Measurements from ENCODE around the gene ID4. TPM values are rescaled to one million over a fixed set of nuclear protein-coding genes. Genes with fewer than 3 reads are reported as not detected.
"Not testable (repeated sequence)": the region's sequence is repeated elsewhere in the genome, so short reads cannot be mapped to it uniquely, and the experiment has no call there.

ID4 gene
- total RNA-seq, 2 experiments from 2014 or later = not detected

GRCh38 chr6:19852927-19853326 lies 15.8 kb downstream of the ID4 start:
- Mint-ChIP-seq H3K9me3 (no peaks in the 10 kb centered on the region), H3K4me1 (ENCODE audit: low read depth) (no peaks in the 10 kb centered on the region), H3K27me3 (no peaks in the 10 kb centered on the region), H3K36me3 (no peaks in the 10 kb centered on the region), H3K27ac (no peak overlapping the region), H3K4me3 (no peak overlapping the region)
- DNase-seq = no peak
- intact Hi-C loops (cut with micrococcal nuclease) = no loop called here
- POLR2A ChIA-PET = no interaction called here
- CTCF ChIA-PET = no interaction called here

- DNase-seq; H3K4me1 Mint-ChIP-seq (ENCODE audit: low read depth); H3K27ac Mint-ChIP-seq; intact Hi-C loops (cut with micrococcal nuclease); H3K27me3 Mint-ChIP-seq; H3K36me3 Mint-ChIP-seq; H3K9me3 Mint-ChIP-seq; POLR2A ChIA-PET; CTCF ChIA-PET; H3K4me3 Mint-ChIP-seq: not testable (repeated sequence)
Observed at GRCh38 chr6:19854421-19855015, 17.3 kb downstream of the ID4 start.

GRCh38 chr6:19855536-19855935 lies 18.4 kb downstream of the ID4 start:
- no peak for DNase-seq
- ChIA-PET CTCF (no interaction called here), POLR2A (no interaction called here)
- Mint-ChIP-seq H3K27me3 (no peaks in the 10 kb centered on the region), H3K36me3 (no peaks in the 10 kb centered on the region), H3K4me1 (ENCODE audit: low read depth) (no peaks in the 10 kb centered on the region), H3K9me3 (no peaks in the 10 kb centered on the region), H3K4me3 (no peak overlapping the region), H3K27ac (no peak overlapping the region)
- intact Hi-C loops (cut with micrococcal nuclease) = no loop called here

GRCh38 chr6:19857139-19857538 lies 20.0 kb downstream of the ID4 start:
- POLR2A ChIA-PET = no interaction called here
- DNase-seq = no peak
- H3K27me3 Mint-ChIP-seq = no peaks in the 10 kb centered on the region
- CTCF ChIA-PET = interaction anchor here (1.1 kb wide), 1 partner anchor 9 kb away, joined by 3 read pairs; no protein-coding TSS in a partner anchor
- H3K4me3 Mint-ChIP-seq = no peak overlapping the region
- no peaks in the 10 kb centered on the region for H3K9me3 Mint-ChIP-seq
- H3K4me1 Mint-ChIP-seq (ENCODE audit: low read depth) = no peaks in the 10 kb centered on the region
- H3K36me3 Mint-ChIP-seq = no peaks in the 10 kb centered on the region
- intact Hi-C loops (cut with micrococcal nuclease) = no loop called here
- no peak overlapping the region for H3K27ac Mint-ChIP-seq

- ChIA-PET CTCF (interaction anchor here (1.1 kb wide), 1 partner anchor 9 kb away, joined by 3 read pairs; no protein-coding TSS in a partner anchor), POLR2A (no interaction called here)
- Mint-ChIP-seq H3K4me3 (no peak overlapping the region), H3K9me3 (no peaks in the 10 kb centered on the region), H3K36me3 (no peaks in the 10 kb centered on the region), H3K27me3 (no peaks in the 10 kb centered on the region), H3K27ac (no peak overlapping the region), H3K4me1 (ENCODE audit: low read depth) (no peaks in the 10 kb centered on the region)
- DNase-seq = no peak
- intact Hi-C loops (cut with micrococcal nuclease) = no loop called here
Observed at GRCh38 chr6:19857703-19858102, 20.5 kb downstream of the ID4 start.

GRCh38 chr6:19860235-19860877 lies 23.2 kb downstream of the ID4 start:
- no peak for DNase-seq
- intact Hi-C loops (cut with micrococcal nuclease) = no loop called here
- H3K27me3 Mint-ChIP-seq = no peaks in the 10 kb centered on the region
- CTCF ChIA-PET = no interaction called here
- no peaks in the 10 kb centered on the region for H3K36me3 Mint-ChIP-seq
- no peak overlapping the region for H3K27ac Mint-ChIP-seq
- H3K9me3 Mint-ChIP-seq = no peaks in the 10 kb centered on the region
- H3K4me3 Mint-ChIP-seq = no peak overlapping the region
- POLR2A ChIA-PET = no interaction called here
- no peaks in the 10 kb centered on the region for H3K4me1 Mint-ChIP-seq (ENCODE audit: low read depth)

- Mint-ChIP-seq H3K27me3 (no peaks in the 10 kb centered on the region), H3K4me3 (no peak overlapping the region), H3K4me1 (ENCODE audit: low read depth) (no peaks in the 10 kb centered on the region), H3K9me3 (no peaks in the 10 kb centered on the region), H3K27ac (no peak overlapping the region), H3K36me3 (no peaks in the 10 kb centered on the region)
- ChIA-PET CTCF (no interaction called here), POLR2A (no interaction called here)
- no peak for DNase-seq
- intact Hi-C loops (cut with micrococcal nuclease) = no loop called here
Observed at GRCh38 chr6:19864285-19864684, 27.1 kb downstream of the ID4 start.

- no peaks in the 10 kb centered on the region for H3K4me1 Mint-ChIP-seq (ENCODE audit: low read depth)
- ChIA-PET CTCF (no interaction called here), POLR2A (no interaction called here)
- H3K4me3 Mint-ChIP-seq = no peak overlapping the region
- no peaks in the 10 kb centered on the region for H3K9me3 Mint-ChIP-seq
- H3K36me3 Mint-ChIP-seq = no peaks in the 10 kb centered on the region
- DNase-seq = no peak
- no peaks in the 10 kb centered on the region for H3K27me3 Mint-ChIP-seq
- H3K27ac Mint-ChIP-seq = no peak overlapping the region
- intact Hi-C loops (cut with micrococcal nuclease) = no loop called here
Observed at GRCh38 chr6:19865178-19865577, 28.0 kb downstream of the ID4 start.

- POLR2A ChIA-PET = no interaction called here
- H3K27ac Mint-ChIP-seq = no peak overlapping the region
- H3K36me3 Mint-ChIP-seq = no peaks in the 10 kb centered on the region
- no peak overlapping the region for H3K4me3 Mint-ChIP-seq
- intact Hi-C loops (cut with micrococcal nuclease) = no loop called here
- H3K9me3 Mint-ChIP-seq = no peaks in the 10 kb centered on the region
- CTCF ChIA-PET = interaction anchor here (1.3 kb wide), 1 partner anchor 9 kb away, joined by 3 read pairs; no protein-coding TSS in a partner anchor
- no peaks in the 10 kb centered on the region for H3K27me3 Mint-ChIP-seq
- DNase-seq = no peak
- H3K4me1 Mint-ChIP-seq (ENCODE audit: low read depth) = no peaks in the 10 kb centered on the region
Observed at GRCh38 chr6:19866173-19866984, 29.2 kb downstream of the ID4 start.

- intact Hi-C loops (cut with micrococcal nuclease) = no loop called here
- no peaks in the 10 kb centered on the region for H3K4me1 Mint-ChIP-seq (ENCODE audit: low read depth)
- DNase-seq = no peak
- H3K4me3 Mint-ChIP-seq = no peak overlapping the region
- no peak overlapping the region for H3K27ac Mint-ChIP-seq
- ChIA-PET CTCF (interaction anchor here (1.3 kb wide), 1 partner anchor 10 kb away, joined by 3 read pairs; no protein-coding TSS in a partner anchor), POLR2A (no interaction called here)
- no peaks in the 10 kb centered on the region for H3K27me3 Mint-ChIP-seq
- no peaks in the 10 kb centered on the region for H3K36me3 Mint-ChIP-seq
- H3K9me3 Mint-ChIP-seq = no peaks in the 10 kb centered on the region
Observed at GRCh38 chr6:19866985-19867627, 29.9 kb downstream of the ID4 start.

- no peaks in the 10 kb centered on the region for H3K4me1 Mint-ChIP-seq (ENCODE audit: low read depth)
- H3K27ac Mint-ChIP-seq = no peak overlapping the region
- intact Hi-C loops (cut with micrococcal nuclease) = no loop called here
- no peak for DNase-seq
- ChIA-PET CTCF (no interaction called here), POLR2A (no interaction called here)
- no peak overlapping the region for H3K4me3 Mint-ChIP-seq
- no peaks in the 10 kb centered on the region for H3K9me3 Mint-ChIP-seq
- H3K27me3 Mint-ChIP-seq = no peaks in the 10 kb centered on the region
- no peaks in the 10 kb centered on the region for H3K36me3 Mint-ChIP-seq
Observed at GRCh38 chr6:19869464-19869863, 32.3 kb downstream of the ID4 start.

- POLR2A ChIA-PET = no interaction called here
Observed at GRCh38 chr6:19870322-19870721, 33.2 kb downstream of the ID4 start.

More at GRCh38 chr6:19870322-19870721, 33.2 kb downstream of the ID4 start:
- no peaks in the 10 kb centered on the region for H3K4me1 Mint-ChIP-seq (ENCODE audit: low read depth)
- no peak overlapping the region for H3K4me3 Mint-ChIP-seq
- H3K27me3 Mint-ChIP-seq = no peaks in the 10 kb centered on the region
- no peaks in the 10 kb centered on the region for H3K9me3 Mint-ChIP-seq
- no peaks in the 10 kb centered on the region for H3K36me3 Mint-ChIP-seq
- H3K27ac Mint-ChIP-seq = no peak overlapping the region
- CTCF ChIA-PET = no interaction called here
- no peak for DNase-seq
- intact Hi-C loops (cut with micrococcal nuclease) = no loop called here
